B cell (primary cell): ENCODE data around the gene MACIR. TPM values are rescaled to one million over a fixed set of nuclear protein-coding genes. Genes with fewer than 3 reads are reported as not detected.

ENCODE experiments used
- ATAC-seq: fragments of 200-7000 bp; cut with Tn5 transposase; one replicate; pipeline ENCODE4 v1.10.0; 2021; ENCODE audit warnings: low read depth, mild to moderate bottlenecking, moderate number of reproducible peaks, moderate library complexity
- CTCF ChIA-PET: fragments of 350-600 bp; sonication (Branson Sonifier 250); formaldehyde crosslinking; loops from one replicate; lab custom pipeline; 2021; ENCODE audit warnings: antibody characterized with exemption, inconsistent platforms; lab: Charles Lee
- POLR2A ChIA-PET: fragments of 350-600 bp; sonication (Branson Sonifier 250); formaldehyde crosslinking; loops from one replicate; lab custom pipeline; 2021; ENCODE audit warnings: antibody characterized with exemption; lab: Charles Lee
- DNase-seq: peaks from one replicate; pipeline ENCODE4 v3.0.0; 2013
- H2AFZ ChIP-seq: 2 replicates; pipeline ENCODE4 v1.6.1; 2012; ENCODE audit warnings: mild to moderate bottlenecking, low read depth, low read length; ENCODE audit not compliant: insufficient read depth, poor library complexity, severe bottlenecking
- H3K27ac ChIP-seq, 2 donors: 1 replicate in 1 of 2; 2 replicates in 1 of 2; pipeline ENCODE4 v1.5.1; 2012 to 2013; ENCODE audit warnings: low read length in 2 of 2, mild to moderate bottlenecking in 2 of 2, moderate library complexity in 1 of 2
- H3K27me3 ChIP-seq, 4 experiments: fragments of 200-600 bp in 1 of 4; sonication (generic) in 1 of 4; replicated peaks in 1 of 4; 1 replicate in 2 of 4; 2 replicates in 2 of 4; pipeline versions ENCODE4 v1.6.1 to v1.7.0; 2013 to 2016; ENCODE audit warnings: low read length in 3 of 4, mild to moderate bottlenecking in 2 of 4, mixed read lengths in 1 of 4, moderate library complexity in 1 of 4; ENCODE audit not compliant: insufficient read depth in 4 of 4, control insufficient read depth in 3 of 4; ENCODE audit errors: control extremely low read depth in 1 of 4
- H3K36me3 ChIP-seq, 2 experiments: replicated peaks in 1 of 2; 1 replicate in 1 of 2; 2 replicates in 1 of 2; pipeline versions ENCODE4 v1.6.1 to v1.7.1; 2013; ENCODE audit warnings: low read length in 1 of 2; ENCODE audit not compliant: insufficient read depth in 2 of 2, control insufficient read depth in 1 of 2; ENCODE audit errors: control extremely low read depth in 1 of 2, extremely low read depth in 1 of 2
- H3K4me1 ChIP-seq, 2 donors: fragments of 200-600 bp in 1 of 2; sonication (generic) in 1 of 2; 1 replicate in 1 of 2; 2 replicates in 1 of 2; pipeline versions ENCODE4 v1.5.1 to v1.6.1; 2013 to 2017; ENCODE audit warnings: low read length in 2 of 2; ENCODE audit not compliant: control insufficient read depth in 2 of 2, insufficient read depth in 2 of 2
- H3K4me2 ChIP-seq: replicated peaks from 2 replicates; pipeline ENCODE3; 2012; ENCODE audit warnings: mild to moderate bottlenecking, low read depth, low read length; ENCODE audit not compliant: poor library complexity, severe bottlenecking
- H3K4me3 ChIP-seq, 5 experiments: fragments of 200-600 bp in 1 of 5; sonication (generic) in 1 of 5; 1 replicate in 3 of 5; 2 replicates in 2 of 5; pipeline versions ENCODE4 v1.5.1 to v1.7.0; 2011 to 2016; ENCODE audit warnings: low read length in 4 of 5, mild to moderate bottlenecking in 4 of 5, low read depth in 2 of 5, control low read depth in 1 of 5, moderate library complexity in 1 of 5; ENCODE audit not compliant: insufficient read depth in 1 of 5; ENCODE audit errors: control extremely low read depth in 1 of 5, extremely low read depth in 1 of 5
- H3K79me2 ChIP-seq: fragments of 200-600 bp; sonication (generic); one replicate; pipeline ENCODE4 v1.6.0; 2016; ENCODE audit warnings: low read length; ENCODE audit not compliant: control insufficient read depth, insufficient read depth
- H3K9ac ChIP-seq: fragments of 200-600 bp; sonication (generic); 2 replicates; pipeline ENCODE4 v1.6.1; 2017; ENCODE audit warnings: mild to moderate bottlenecking, low read length, moderate library complexity
- H3K9me3 ChIP-seq, 3 donors: one replicate each; pipeline versions ENCODE4 v1.6.1 to v1.7.1; 2013; ENCODE audit warnings: low read length in 2 of 3; ENCODE audit not compliant: control insufficient read depth in 2 of 3, insufficient read depth in 1 of 3; ENCODE audit errors: control extremely low read depth in 1 of 3
- H4K20me1 ChIP-seq: 2 replicates; pipeline ENCODE4 v1.6.0; 2012; ENCODE audit warnings: mild to moderate bottlenecking, low read length; ENCODE audit not compliant: insufficient read depth, control insufficient read depth, poor library complexity, severe bottlenecking
- H3K27ac Mint-ChIP-seq: one replicate; pipeline ENCODE4 v1.8.0; 2021; ENCODE audit warnings: mixed read lengths
- H3K27me3 Mint-ChIP-seq: one replicate; pipeline ENCODE4 v1.8.0; 2021; ENCODE audit warnings: mixed read lengths
- H3K4me1 Mint-ChIP-seq: one replicate; pipeline ENCODE4 v1.8.0; 2021; ENCODE audit warnings: mixed read lengths
- H3K4me3 Mint-ChIP-seq: one replicate; pipeline ENCODE4 v1.8.0; 2021; ENCODE audit warnings: mixed read lengths
- H3K9me3 Mint-ChIP-seq: one replicate; pipeline ENCODE4 v1.8.0; 2022; ENCODE audit warnings: mixed read lengths; ENCODE audit not compliant: insufficient read depth
- CTCF ChIP-seq: fragments of 200-600 bp; IDR thresholded peaks from one replicate; pipeline ENCODE4 v1.8.0; 2022; ENCODE audit warnings: antibody characterized with exemption, mild to moderate bottlenecking
- EZH2 ChIP-seq: IDR thresholded peaks from 2 replicates; pipeline ENCODE4 v1.6.1; 2012; ENCODE audit warnings: borderline replicate concordance, low read depth, mild to moderate bottlenecking, moderate library complexity, low read length; ENCODE audit not compliant: insufficient read depth, poor library complexity, severe bottlenecking
- WGBS: methylation state at CpG from one replicate; pipeline ENCODE4 v1.1.5; 2013; ENCODE audit warnings: missing lambda C conversion rate; ENCODE audit not compliant: insufficient coverage; 5-methylcytosine and 5-hydroxymethylcytosine counted together
- intact Hi-C: fragments of 100-400 bp; cut with micrococcal nuclease; formaldehyde crosslinking; loops from one replicate; pipeline ENCODE4 v1.10.0; 2022
- polyA plus RNA-seq: library from polyadenylated mRNA; depleted of rRNA; stranded (reverse); fragments of >200 nt; gene quantifications from 2 replicates; pipeline ENCODE4 v1.2.3, GENCODE V29; 2012
- total RNA-seq, 2 donors: library from RNA; stranded (reverse); fragments of 120-200 nt in 1 of 2; gene quantifications; 1 replicate in 1 of 2; 2 replicates in 1 of 2; pipeline versions ENCODE4 v1.2.3 to v1.2.4, GENCODE V29; 2013 to 2022

Gene MACIR
- total and polyA plus RNA-seq, 2 donors (not counting 1 experiment from before 2014, with no cell fraction given) = 1.3 to 3.3 TPM

- no peak overlapping the region for H2AFZ ChIP-seq
- Mint-ChIP-seq H3K9me3 (no peaks in the 10 kb centered on the region), H3K4me3 (no peak overlapping the region), H3K27ac (no peak overlapping the region), H3K27me3 (peaks cover 10% of the 10 kb centered on the region), H3K4me1 (no peaks in the 10 kb centered on the region)
- DNase-seq = no peak
- H3K79me2 ChIP-seq = no peaks in the 10 kb centered on the region
- intact Hi-C loops = no loop called here
- no peak for TF ChIP-seq EZH2
- TF ChIP-seq CTCF = no peak
- POLR2A ChIA-PET = no interaction called here
- no CpG with 5 or more reads among the region's 1 CpG for WGBS
- H3K27ac ChIP-seq = no peak overlapping the region
- H3K9me3 ChIP-seq = no peaks in the 10 kb centered on the region
- H3K36me3 ChIP-seq = no peaks in the 10 kb centered on the region
- H4K20me1 ChIP-seq = no peaks in the 10 kb centered on the region
- H3K4me3 ChIP-seq = no peak overlapping the region
- H3K4me1 ChIP-seq = no peaks in the 10 kb centered on the region
- no peak for ATAC-seq
- H3K27me3 ChIP-seq = no peaks in the 10 kb centered on the region
- CTCF ChIA-PET = interaction anchor here (1.2 kb wide), 1 partner anchor 65 kb away, joined by 3 read pairs; no protein-coding TSS in a partner anchor
- H3K4me2 ChIP-seq = no peak overlapping the region
- no peak overlapping the region for H3K9ac ChIP-seq
Observed at GRCh38 chr5:103298117-103298516, 39.6 kb downstream of the MACIR start.

GRCh38 chr5:103298607-103299188, 40.1 kb downstream of the MACIR start:
- H3K4me2 ChIP-seq = no peak overlapping the region
- Mint-ChIP-seq H3K4me3 (no peak overlapping the region), H3K4me1 (no peaks in the 10 kb centered on the region), H3K27me3 (peaks cover 10% of the 10 kb centered on the region), H3K27ac (no peak overlapping the region), H3K9me3 (no peaks in the 10 kb centered on the region)
- no peak overlapping the region for H3K27ac ChIP-seq
- WGBS = 20% methylated on average over 1 of the region's 4 CpGs
- H3K9ac ChIP-seq = no peak overlapping the region
- intact Hi-C loops = no loop called here
- no peaks in the 10 kb centered on the region for H3K36me3 ChIP-seq
- no peaks in the 10 kb centered on the region for H3K4me1 ChIP-seq
- H4K20me1 ChIP-seq = no peaks in the 10 kb centered on the region
- ChIA-PET CTCF (interaction anchor here (1.2 kb wide), 1 partner anchor 66 kb away, joined by 3 read pairs; no protein-coding TSS in a partner anchor), POLR2A (no interaction called here)
- DNase-seq (no peak), ATAC-seq (no peak)
- H3K27me3 ChIP-seq = no peaks in the 10 kb centered on the region
- no peak overlapping the region for H2AFZ ChIP-seq
- no peaks in the 10 kb centered on the region for H3K9me3 ChIP-seq
- TF ChIP-seq CTCF (no peak), EZH2 (no peak)
- no peak overlapping the region for H3K4me3 ChIP-seq
- H3K79me2 ChIP-seq = no peaks in the 10 kb centered on the region
